Measurements from ENCODE around the gene RGS2.

Gene RGS2

DNA sequence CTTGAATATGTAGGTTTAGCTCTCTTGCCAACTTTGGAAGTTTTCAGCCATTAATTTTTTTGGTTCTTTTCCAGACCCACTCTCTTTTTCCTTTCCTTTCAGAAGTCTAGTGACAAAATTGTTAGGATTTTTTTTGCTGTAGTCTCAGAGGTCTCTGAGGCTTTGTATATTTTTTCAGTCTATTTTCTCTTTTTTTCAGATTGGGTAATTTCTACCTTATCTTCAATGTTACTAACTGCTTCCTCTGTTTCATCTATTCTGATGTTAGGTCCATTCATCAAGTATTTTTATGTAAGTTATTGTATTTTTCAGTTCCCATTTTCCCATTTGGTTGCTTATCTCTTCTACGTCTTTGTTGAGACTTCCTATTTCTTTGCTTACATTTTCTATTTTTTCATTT, 15.7 kb downstream of the RGS2 start:
- Histone ChIP-seq H2BK15ac (replicated peaks; ENCODE audit: low read depth) (no peak overlapping the region), H3K27ac (ENCODE audit: low read depth, low read length) (no peak overlapping the region), H3K4ac (ENCODE audit: low read depth, low read length) (no peak overlapping the region), H2BK120ac (ENCODE audit: low read depth, low read length) (no peak overlapping the region), H3K4me3 (ENCODE audit: low read length) (no peak overlapping the region), H3K18ac (ENCODE audit: low read length) (no peak overlapping the region), H3K79me1 (ENCODE audit: low read length) (no peaks in the 10 kb centered on the region), H3K9ac (ENCODE audit: low read length) (no peak overlapping the region), H3K56ac (ENCODE audit: low read length) (no peak overlapping the region), H4K8ac (ENCODE audit: low read depth, low read length) (no peak overlapping the region), H2BK5ac (ENCODE audit: low read length) (no peak overlapping the region), H3K27me3 (ENCODE audit: insufficient read depth, low read length, poor library complexity) (no peaks in the 10 kb centered on the region), H3K4me2 (ENCODE audit: low read length) (no peak overlapping the region), H3K23ac (ENCODE audit: low read length) (no peak overlapping the region), H3K36me3 (ENCODE audit: control insufficient read depth, insufficient read depth, low read length) (no peaks in the 10 kb centered on the region), H2AK5ac (ENCODE audit: low read length) (no peak overlapping the region), H3K4me1 (ENCODE audit: control insufficient read depth, low read depth, low read length) (peaks cover 2% of the 10 kb centered on the region), H4K5ac (ENCODE audit: low read length) (no peak overlapping the region), H3K79me2 (ENCODE audit: control insufficient read depth, insufficient read depth, low read length) (no peaks in the 10 kb centered on the region)
- no peak for DNase-seq
- WGBS (ENCODE audit: extremely low coverage, insufficient coverage, low lambda C conversion rate): no CpG with 5 or more reads among the region's 1 CpG

DNA sequence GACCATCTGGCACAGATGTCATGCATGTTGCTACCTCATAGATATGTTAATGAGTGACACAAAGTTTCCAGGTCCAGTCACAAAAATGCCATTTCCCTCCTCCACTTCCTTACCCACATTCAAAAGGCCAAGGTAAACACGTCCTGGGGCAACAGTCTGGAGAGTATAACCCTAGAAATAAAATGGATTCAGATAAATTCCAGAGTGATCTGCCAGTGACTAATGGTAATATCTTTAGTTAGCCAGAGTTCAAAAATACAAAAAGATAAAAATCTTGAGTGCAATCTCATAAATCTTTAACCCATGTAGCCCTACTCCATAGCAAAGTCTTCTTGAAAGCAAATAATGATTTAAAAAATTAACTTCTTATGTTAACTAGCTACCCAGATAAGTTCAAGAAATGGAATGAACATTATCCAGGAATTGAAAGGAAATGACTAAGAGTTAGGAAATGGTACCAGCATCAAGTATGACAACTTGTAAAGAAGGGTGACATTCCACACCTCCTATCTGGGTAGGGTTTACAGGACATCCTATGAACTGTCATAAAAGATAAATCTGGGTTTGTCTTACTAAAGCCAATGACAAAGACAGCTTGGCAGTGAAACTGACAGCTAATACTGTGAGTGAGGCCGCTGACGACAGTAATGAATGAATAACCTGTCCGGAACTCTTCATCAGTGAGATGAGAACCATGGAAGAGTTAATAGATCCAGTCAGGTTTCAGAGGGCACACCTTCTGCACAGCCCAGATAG, 18.1 kb downstream of the RGS2 start:
- no peak overlapping the region for H3K27ac ChIP-seq (ENCODE audit: low read depth, low read length)

DNA sequence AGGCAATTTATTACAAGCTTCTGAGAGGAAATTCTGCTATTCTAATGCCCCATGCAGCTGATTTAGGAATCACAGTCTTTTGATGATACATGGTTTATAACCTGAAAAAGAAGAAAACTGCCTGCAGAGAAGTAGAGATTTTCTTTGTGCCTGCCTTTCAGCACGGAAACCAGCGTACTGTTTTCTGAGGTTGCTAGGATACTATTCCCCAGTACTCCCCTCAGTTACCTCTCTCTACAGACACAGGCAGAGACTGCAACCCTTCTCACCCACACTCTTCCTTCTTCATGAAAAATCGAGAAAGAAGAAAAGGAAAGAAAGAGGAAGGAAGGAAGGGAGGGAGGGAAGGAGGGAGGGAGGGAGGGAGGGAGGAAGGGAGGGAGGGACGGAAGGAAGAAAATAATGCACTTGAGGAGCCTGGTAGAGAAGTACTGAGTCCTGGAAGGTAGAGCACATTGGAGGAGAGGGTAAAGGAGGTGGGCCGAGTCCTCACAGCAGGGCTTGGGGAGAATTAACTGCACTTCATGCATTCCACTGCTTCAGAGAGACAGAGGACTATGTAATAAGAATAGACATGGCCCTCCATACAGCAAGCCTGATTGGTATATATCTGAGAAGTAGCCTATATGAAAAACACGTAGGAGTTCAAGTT, 21.9 kb downstream of the RGS2 start:
- no CpG with 5 or more reads among the region's 6 CpGs for WGBS (ENCODE audit: extremely low coverage, insufficient coverage, low lambda C conversion rate)
- no peak overlapping the region for H2BK15ac ChIP-seq (replicated peaks; ENCODE audit: low read depth)

More for the DNA sequence above, 18.1 kb downstream of the RGS2 start:
- H2BK120ac ChIP-seq (ENCODE audit: low read depth, low read length): no peak overlapping the region
- H4K8ac ChIP-seq (ENCODE audit: low read depth, low read length): no peak overlapping the region
- H3K4me1 ChIP-seq (ENCODE audit: control insufficient read depth, low read depth, low read length): peaks cover 2% of the 10 kb centered on the region
- H3K23ac ChIP-seq (ENCODE audit: low read length): no peak overlapping the region
- no peak overlapping the region for H3K18ac ChIP-seq (ENCODE audit: low read length)
- H3K56ac ChIP-seq (ENCODE audit: low read length): no peak overlapping the region
- no peaks in the 10 kb centered on the region for H3K79me2 ChIP-seq (ENCODE audit: control insufficient read depth, insufficient read depth, low read length)
- H3K36me3 ChIP-seq (ENCODE audit: control insufficient read depth, insufficient read depth, low read length): no peaks in the 10 kb centered on the region
- no peak overlapping the region for H2AK5ac ChIP-seq (ENCODE audit: low read length)
- H2BK5ac ChIP-seq (ENCODE audit: low read length): no peak overlapping the region
- no peak overlapping the region for H4K5ac ChIP-seq (ENCODE audit: low read length)
- no peak overlapping the region for H3K4me2 ChIP-seq (ENCODE audit: low read length)
- no peak overlapping the region for H3K4ac ChIP-seq (ENCODE audit: low read depth, low read length)
- no peak overlapping the region for H3K4me3 ChIP-seq (ENCODE audit: low read length)
- H3K9ac ChIP-seq (ENCODE audit: low read length): no peak overlapping the region
- H3K79me1 ChIP-seq (ENCODE audit: low read length): no peaks in the 10 kb centered on the region
- no peaks in the 10 kb centered on the region for H3K27me3 ChIP-seq (ENCODE audit: insufficient read depth, low read length, poor library complexity)
- peak; percentile 51 for DNase-seq
- no peak overlapping the region for H2BK15ac ChIP-seq (replicated peaks; ENCODE audit: low read depth)
- WGBS (ENCODE audit: extremely low coverage, insufficient coverage, low lambda C conversion rate): no CpG with 5 or more reads among the region's 4 CpGs

DNA sequence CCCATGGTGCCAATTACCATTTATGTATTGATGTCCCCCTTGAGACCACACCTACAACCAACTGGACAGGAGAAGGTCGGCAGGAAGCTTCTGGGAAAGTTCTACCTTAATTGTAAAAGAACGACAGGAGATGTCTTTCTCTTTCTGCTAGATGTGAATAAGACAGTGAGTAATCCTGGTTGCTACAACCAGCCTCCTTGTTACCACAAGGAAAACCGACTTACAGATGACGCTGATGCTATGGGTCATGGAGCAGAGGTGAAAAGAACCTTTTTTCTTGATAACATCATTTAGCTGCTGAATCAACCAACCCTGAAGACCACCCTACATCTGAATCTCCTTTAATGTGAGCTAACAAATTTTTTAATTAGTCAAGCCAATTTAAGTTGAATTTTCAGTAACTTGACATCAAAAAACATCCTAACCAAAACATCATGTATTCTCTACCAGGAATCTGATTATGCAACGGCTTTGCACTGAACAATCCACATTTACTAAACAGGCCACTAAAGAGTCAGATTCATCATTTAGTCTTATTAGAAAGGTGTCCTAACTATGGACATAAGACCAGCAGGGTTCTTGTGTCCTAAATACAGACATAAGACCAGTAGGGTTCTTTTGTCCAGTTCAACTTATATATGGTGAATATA, 23.0 kb downstream of the RGS2 start:
- no peak overlapping the region for H2AK5ac ChIP-seq (ENCODE audit: low read length)
- peaks cover 2% of the 10 kb centered on the region for H3K4me1 ChIP-seq (ENCODE audit: control insufficient read depth, low read depth, low read length)
- H3K27ac ChIP-seq (ENCODE audit: low read depth, low read length): no peak overlapping the region
- WGBS (ENCODE audit: extremely low coverage, insufficient coverage, low lambda C conversion rate): no CpG with 5 or more reads among the region's 5 CpGs
- H3K36me3 ChIP-seq (ENCODE audit: control insufficient read depth, insufficient read depth, low read length): no peaks in the 10 kb centered on the region
- H2BK120ac ChIP-seq (ENCODE audit: low read depth, low read length): no peak overlapping the region
- DNase-seq: no peak
- no peak overlapping the region for H4K5ac ChIP-seq (ENCODE audit: low read length)
- H3K4ac ChIP-seq (ENCODE audit: low read depth, low read length): no peak overlapping the region
- H3K79me1 ChIP-seq (ENCODE audit: low read length): no peaks in the 10 kb centered on the region
- H3K79me2 ChIP-seq (ENCODE audit: control insufficient read depth, insufficient read depth, low read length): no peaks in the 10 kb centered on the region
- H3K27me3 ChIP-seq (ENCODE audit: insufficient read depth, low read length, poor library complexity): no peaks in the 10 kb centered on the region
- no peak overlapping the region for H3K4me2 ChIP-seq (ENCODE audit: low read length)
- H2BK5ac ChIP-seq (ENCODE audit: low read length): no peak overlapping the region
- no peak overlapping the region for H4K8ac ChIP-seq (ENCODE audit: low read depth, low read length)
- H3K4me3 ChIP-seq (ENCODE audit: low read length): no peak overlapping the region
- H2BK15ac ChIP-seq (replicated peaks; ENCODE audit: low read depth): no peak overlapping the region
- H3K18ac ChIP-seq (ENCODE audit: low read length): no peak overlapping the region
- no peak overlapping the region for H3K56ac ChIP-seq (ENCODE audit: low read length)
- no peak overlapping the region for H3K9ac ChIP-seq (ENCODE audit: low read length)
- H3K23ac ChIP-seq (ENCODE audit: low read length): no peak overlapping the region

More for the DNA sequence above, 21.9 kb downstream of the RGS2 start:
- no peak overlapping the region for H3K4me3 ChIP-seq (ENCODE audit: low read length)
- no peak overlapping the region for H2BK5ac ChIP-seq (ENCODE audit: low read length)
- no peaks in the 10 kb centered on the region for H3K27me3 ChIP-seq (ENCODE audit: insufficient read depth, low read length, poor library complexity)
- no peak overlapping the region for H4K5ac ChIP-seq (ENCODE audit: low read length)
- H2BK120ac ChIP-seq (ENCODE audit: low read depth, low read length): no peak overlapping the region
- H3K56ac ChIP-seq (ENCODE audit: low read length): no peak overlapping the region
- H4K8ac ChIP-seq (ENCODE audit: low read depth, low read length): no peak overlapping the region
- H3K36me3 ChIP-seq (ENCODE audit: control insufficient read depth, insufficient read depth, low read length): no peaks in the 10 kb centered on the region
- no peak overlapping the region for H3K4ac ChIP-seq (ENCODE audit: low read depth, low read length)
- no peak overlapping the region for H3K9ac ChIP-seq (ENCODE audit: low read length)
- H3K4me2 ChIP-seq (ENCODE audit: low read length): no peak overlapping the region
- peak; percentile 27 for DNase-seq
- no peaks in the 10 kb centered on the region for H3K79me2 ChIP-seq (ENCODE audit: control insufficient read depth, insufficient read depth, low read length)
- H3K4me1 ChIP-seq (ENCODE audit: control insufficient read depth, low read depth, low read length): peaks cover 2% of the 10 kb centered on the region
- no peak overlapping the region for H3K27ac ChIP-seq (ENCODE audit: low read depth, low read length)
- H2AK5ac ChIP-seq (ENCODE audit: low read length): no peak overlapping the region
- no peaks in the 10 kb centered on the region for H3K79me1 ChIP-seq (ENCODE audit: low read length)
- no peak overlapping the region for H3K23ac ChIP-seq (ENCODE audit: low read length)
- H3K18ac ChIP-seq (ENCODE audit: low read length): no peak overlapping the region

DNA sequence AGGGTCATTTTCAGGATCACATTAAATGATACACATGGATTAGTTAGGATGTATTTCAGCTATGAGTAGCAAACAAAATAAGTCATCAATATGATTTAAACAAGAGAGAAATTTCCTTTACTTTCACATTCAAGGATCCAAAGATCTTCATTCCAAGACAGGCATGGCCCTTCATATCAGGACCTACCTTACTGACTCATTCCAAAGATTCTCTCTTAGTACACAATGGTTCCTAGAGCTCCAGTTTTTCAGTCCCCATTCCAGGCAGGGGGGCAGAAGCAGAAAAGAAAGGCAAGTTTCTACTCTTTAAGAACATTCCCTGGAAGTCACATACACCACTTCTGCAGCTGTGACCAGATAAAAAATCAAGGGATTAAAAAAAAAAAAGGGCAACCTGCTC, 23.7 kb downstream of the RGS2 start:
- Histone ChIP-seq H3K56ac (ENCODE audit: low read length) (no peak overlapping the region), H3K9ac (ENCODE audit: low read length) (no peak overlapping the region), H3K4me1 (ENCODE audit: control insufficient read depth, low read depth, low read length) (no peaks in the 10 kb centered on the region), H2BK120ac (ENCODE audit: low read depth, low read length) (no peak overlapping the region), H3K27ac (ENCODE audit: low read depth, low read length) (no peak overlapping the region), H3K4ac (ENCODE audit: low read depth, low read length) (no peak overlapping the region), H3K79me1 (ENCODE audit: low read length) (no peaks in the 10 kb centered on the region), H2BK5ac (ENCODE audit: low read length) (no peak overlapping the region), H3K27me3 (ENCODE audit: insufficient read depth, low read length, poor library complexity) (no peaks in the 10 kb centered on the region), H3K4me2 (ENCODE audit: low read length) (no peak overlapping the region), H4K8ac (ENCODE audit: low read depth, low read length) (no peak overlapping the region), H4K5ac (ENCODE audit: low read length) (no peak overlapping the region), H3K36me3 (ENCODE audit: control insufficient read depth, insufficient read depth, low read length) (no peaks in the 10 kb centered on the region), H2BK15ac (replicated peaks; ENCODE audit: low read depth) (no peak overlapping the region), H3K18ac (ENCODE audit: low read length) (no peak overlapping the region), H3K23ac (ENCODE audit: low read length) (no peak overlapping the region), H3K79me2 (ENCODE audit: control insufficient read depth, insufficient read depth, low read length) (no peaks in the 10 kb centered on the region), H3K4me3 (ENCODE audit: low read length) (no peak overlapping the region), H2AK5ac (ENCODE audit: low read length) (no peak overlapping the region)
- no peak for DNase-seq
